Measurements from ENCODE around the gene KSR1.

The KSR1 gene

GRCh38 chr17:27535178-27535928 lies 79.1 kb downstream of the KSR1 start:
- DNase-seq (ENCODE audit: low spot score), result no peak

- DNase-seq (ENCODE audit: low spot score), result no peak
Observed at GRCh38 chr17:27535975-27536374, 79.7 kb downstream of the KSR1 start.

- no peak for DNase-seq (ENCODE audit: low spot score)
Observed at GRCh38 chr17:27536781-27537180, 80.5 kb downstream of the KSR1 start.

GRCh38 chr17:27538156-27538955 lies 82.1 kb downstream of the KSR1 start:
- DNase-seq (ENCODE audit: low spot score), result no peak

GRCh38 chr17:27539152-27539551 lies 82.9 kb downstream of the KSR1 start:
- no peak for DNase-seq (ENCODE audit: low spot score)

GRCh38 chr17:27539794-27540317 lies 83.6 kb downstream of the KSR1 start:
- no peak for DNase-seq (ENCODE audit: low spot score)

GRCh38 chr17:27540318-27541101 lies 84.3 kb downstream of the KSR1 start:
- DNase-seq (ENCODE audit: low spot score), result no peak

GRCh38 chr17:27541301-27542023 lies 85.2 kb downstream of the KSR1 start:
- no peak for DNase-seq (ENCODE audit: low spot score)

- no peak for DNase-seq (ENCODE audit: low spot score)
Observed at GRCh38 chr17:27542841-27543463, 86.7 kb downstream of the KSR1 start.

GRCh38 chr17:27543464-27543856 lies 87.2 kb downstream of the KSR1 start:
- no peak for DNase-seq (ENCODE audit: low spot score)

- no peak for DNase-seq (ENCODE audit: low spot score)
Observed at GRCh38 chr17:27543958-27544349, 87.7 kb downstream of the KSR1 start.

GRCh38 chr17:27544350-27545131 lies 88.3 kb downstream of the KSR1 start:
- DNase-seq (ENCODE audit: low spot score), result no peak

GRCh38 chr17:27545562-27546229 lies 89.4 kb downstream of the KSR1 start:
- no peak for DNase-seq (ENCODE audit: low spot score)

GRCh38 chr17:27546624-27547300 lies 90.5 kb downstream of the KSR1 start:
- DNase-seq (ENCODE audit: low spot score), result no peak

- no peak for DNase-seq (ENCODE audit: low spot score)
Observed at GRCh38 chr17:27547301-27547683, 91.0 kb downstream of the KSR1 start.

- DNase-seq (ENCODE audit: low spot score), result no peak
Observed at GRCh38 chr17:27548369-27548768, 92.1 kb downstream of the KSR1 start.

GRCh38 chr17:27549251-27549893 lies 93.1 kb downstream of the KSR1 start:
- DNase-seq (ENCODE audit: low spot score), result no peak

- DNase-seq (ENCODE audit: low spot score), result no peak
Observed at GRCh38 chr17:27550291-27550930, 94.2 kb downstream of the KSR1 start.

Data from HuH-7.5 (cell line).